Fibroblast of pulmonary artery (primary cell): ENCODE data around the gene DNAJB8.

Experiments used
- DNase-seq: peaks from one replicate; pipeline ENCODE4 v3.0.0-alpha.2; 2010; ENCODE audit warnings: low read depth
- H3K4me3 ChIP-seq: replicated peaks from 2 replicates; pipeline ENCODE4 v1.5.1; 2011; ENCODE audit warnings: low read depth, mild to moderate bottlenecking, control low read depth, low read length, moderate library complexity
- CTCF ChIP-seq: IDR thresholded peaks from 2 replicates; pipeline ENCODE4 v1.5.1; 2011; ENCODE audit warnings: mild to moderate bottlenecking, control low read depth, low read length, inconsistent platforms; ENCODE audit errors: missing control alignments

The DNAJB8 gene

GRCh38 chr3:128413003-128413370 lies 53.7 kb downstream of the DNAJB8 start:
- no peak overlapping the region for H3K4me3 ChIP-seq
- DNase-seq: no peak
- no peak for TF ChIP-seq CTCF
